GM11168 (cell line): ENCODE data around the gene VAMP7.
"Not testable (repeated sequence)": the region's sequence is repeated elsewhere in the genome, so short reads cannot be mapped to it uniquely, and the experiment has no call there.

Experiments used
- in situ Hi-C: fragments of 300-500 bp; cut with MboI; formaldehyde crosslinking; loops from one replicate; pipeline ENCODE4 v1.12.0; 2022; ENCODE audit warnings: low sequenced_read_pairs; ENCODE audit not compliant: unreplicated experiment

VAMP7 gene

DNA sequence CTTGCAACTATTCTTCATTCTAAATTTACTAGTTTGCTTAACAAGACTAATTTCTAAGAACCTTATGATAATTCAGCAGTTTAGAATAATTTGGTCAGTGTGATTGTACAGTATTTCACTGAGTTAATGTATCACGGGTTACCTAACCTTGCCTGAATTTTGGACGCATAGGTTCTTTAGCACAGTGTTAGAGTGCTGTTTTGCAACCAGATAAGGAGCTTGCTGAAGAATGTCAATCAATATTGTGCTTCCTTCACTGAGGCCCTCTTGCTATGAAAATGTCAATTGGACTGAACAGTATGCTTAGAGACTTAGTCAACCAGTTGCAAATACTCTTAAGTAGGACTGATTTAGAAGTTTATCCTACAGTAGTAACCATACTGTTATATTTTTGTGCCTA, 19.6 kb downstream of the VAMP7 start:
- in situ Hi-C loops, result no loop called here

DNA sequence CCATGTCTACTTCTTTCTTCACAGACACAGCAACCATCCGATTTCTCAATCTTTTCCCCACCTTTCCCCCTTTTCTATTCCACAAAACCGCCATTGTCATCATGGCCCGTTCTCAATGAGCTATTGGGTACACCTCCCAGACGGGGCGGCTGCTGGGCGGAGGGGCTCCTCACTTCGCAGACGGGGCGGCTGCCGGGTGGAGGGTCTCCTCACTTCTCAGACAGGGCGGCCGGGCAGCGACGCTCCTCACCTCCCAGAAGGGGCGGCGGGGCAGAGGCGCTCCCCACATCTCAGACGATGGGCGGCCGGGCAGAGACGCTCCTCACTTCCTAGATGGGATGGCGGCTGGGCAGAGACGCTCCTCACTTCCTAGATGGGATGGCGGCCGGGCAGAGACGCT, 26.5 kb downstream of the VAMP7 start:
- in situ Hi-C loops, result not testable (repeated sequence)

DNA sequence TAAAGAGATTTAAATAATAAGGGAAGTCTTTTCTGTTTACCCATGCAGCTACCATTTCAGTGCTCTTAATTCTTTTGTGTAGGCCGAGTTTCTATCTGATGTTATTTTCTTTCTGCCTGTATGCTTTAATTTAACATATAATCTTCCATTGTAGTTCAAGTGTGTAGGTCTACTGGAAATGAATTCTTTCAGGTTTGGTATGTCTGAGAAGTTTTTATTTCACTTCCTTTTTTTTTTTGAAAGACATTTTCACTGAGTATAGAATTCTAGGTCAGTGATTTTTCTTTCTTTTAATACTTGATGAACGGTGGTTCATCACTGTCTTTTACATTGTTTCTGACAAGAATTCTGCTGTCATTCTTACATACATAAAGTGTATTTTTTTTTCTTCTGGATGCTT, 42.1 kb downstream of the VAMP7 start:
- in situ Hi-C loops, result no loop called here

DNA sequence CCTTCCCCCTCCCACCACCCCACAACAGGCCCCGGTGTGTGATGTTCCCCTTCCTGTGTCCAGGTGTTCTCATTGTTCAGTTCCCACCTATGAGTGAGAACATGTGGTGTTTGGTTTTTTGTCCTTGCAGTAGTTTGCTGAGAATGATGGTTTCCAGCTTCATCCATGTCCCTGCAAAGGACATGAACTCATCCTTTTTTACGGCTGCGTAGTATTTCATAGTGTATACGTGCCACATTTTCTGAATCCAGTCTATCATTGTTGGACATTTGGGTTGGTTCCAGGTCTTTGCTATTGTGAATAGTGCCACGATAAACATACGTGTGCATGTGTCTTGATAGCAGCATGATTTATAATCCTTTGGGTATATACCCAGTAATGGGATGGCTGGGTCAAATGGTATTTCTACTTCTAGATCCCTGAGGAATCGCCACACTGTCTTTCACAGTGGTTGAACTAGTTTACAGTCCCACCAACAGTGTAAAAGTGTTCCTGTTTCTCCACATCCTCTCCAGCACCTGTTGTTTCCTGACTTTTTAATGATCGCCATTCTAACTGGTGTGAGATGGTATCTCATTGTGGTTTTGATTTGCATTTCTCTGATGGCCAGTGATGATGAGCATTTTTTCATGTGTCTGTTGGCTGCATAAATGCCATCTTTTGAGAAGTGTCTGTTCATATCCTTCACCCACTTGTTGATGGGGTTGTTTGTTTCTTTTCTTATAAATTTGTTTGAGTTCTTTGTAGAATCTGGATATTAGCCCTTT, 49.9 kb downstream of the VAMP7 start:
- in situ Hi-C loops, result not testable (repeated sequence)

DNA sequence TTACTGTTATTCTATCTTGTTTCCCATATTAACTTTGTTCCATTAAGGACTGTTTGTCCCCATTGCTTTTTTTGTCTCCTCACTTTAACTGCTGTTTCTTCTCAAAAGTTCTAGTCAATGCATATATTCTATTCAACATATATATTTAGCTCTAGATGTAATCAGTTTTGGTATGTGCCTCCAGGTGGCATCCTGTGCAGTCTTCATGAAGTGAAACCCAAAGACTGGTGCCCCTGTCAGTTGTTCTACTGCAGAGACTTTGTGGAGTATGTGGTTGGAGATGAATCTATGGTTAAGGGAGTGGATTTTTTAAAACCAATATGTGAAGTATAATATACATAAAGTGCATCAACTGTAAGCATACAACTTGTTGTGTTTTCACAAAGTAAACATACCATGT, 57.0 kb downstream of the VAMP7 start:
- in situ Hi-C loops, result no loop called here

DNA sequence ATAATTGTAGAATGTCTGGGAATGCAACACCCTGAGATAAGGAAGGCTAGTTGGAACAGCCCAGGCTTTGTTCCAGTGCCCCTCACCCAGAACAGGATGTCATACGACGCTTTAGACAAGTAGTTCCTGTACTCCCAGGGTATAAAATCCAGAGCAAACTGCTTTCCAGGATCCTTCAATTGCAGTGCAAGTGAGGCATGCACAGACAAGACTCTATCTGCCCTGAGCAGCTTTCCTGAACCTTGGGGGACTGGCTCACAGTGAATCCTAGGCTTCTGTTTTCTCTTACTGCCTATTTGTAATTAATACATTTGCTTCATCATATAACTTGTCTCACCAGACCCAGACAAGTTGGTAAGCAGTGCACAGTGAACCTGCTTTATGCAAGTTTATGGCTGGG, 68.0 kb downstream of the VAMP7 start:
- in situ Hi-C loops, result no loop called here

DNA sequence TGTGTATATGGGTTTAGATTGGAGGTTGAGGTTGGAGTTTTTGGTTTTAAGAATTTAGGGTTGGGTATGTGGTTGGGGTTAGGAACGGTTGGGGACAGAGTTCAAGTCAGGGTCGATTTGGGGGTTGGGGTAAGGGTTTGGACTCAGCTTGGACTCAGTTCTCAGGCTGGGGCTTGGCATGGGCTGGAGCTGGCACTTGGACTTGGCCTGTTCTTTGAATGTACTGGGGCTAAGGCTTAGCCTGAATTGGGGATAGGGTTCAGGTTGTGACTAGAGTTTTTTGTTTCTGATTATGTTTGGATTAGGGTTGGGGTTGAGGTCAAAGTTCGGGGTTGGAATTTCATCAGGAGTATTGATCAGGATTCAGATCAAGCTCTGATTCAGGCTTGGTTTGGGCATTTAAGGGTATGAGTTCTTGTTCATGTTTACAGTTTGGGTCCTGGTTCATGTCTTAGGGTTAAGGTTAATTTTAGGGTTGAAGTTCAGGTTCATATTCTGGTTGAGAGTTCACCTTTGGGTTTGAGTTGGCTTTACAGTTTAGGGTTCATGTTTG, 70.2 kb downstream of the VAMP7 start:
- in situ Hi-C loops, result no loop called here

DNA sequence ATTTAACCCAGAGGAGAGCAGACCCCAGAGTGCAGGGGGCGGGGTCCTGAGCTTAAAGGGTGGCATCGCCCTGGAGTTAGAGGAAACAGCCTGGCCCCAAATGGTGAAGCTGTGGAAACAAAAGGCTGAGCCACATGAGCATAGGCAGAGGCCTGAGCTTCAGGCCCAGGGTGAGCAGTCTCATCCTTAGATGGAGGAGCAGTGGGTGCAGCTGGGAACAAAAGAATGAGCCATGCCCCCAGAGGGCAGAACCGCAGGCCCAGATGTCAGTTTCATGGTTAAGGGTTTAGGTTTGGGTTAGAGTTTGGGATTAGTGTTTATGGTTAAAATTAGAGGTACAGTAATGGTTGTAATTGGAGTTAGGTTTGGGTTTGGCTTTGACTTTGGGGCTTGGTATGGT, 71.9 kb downstream of the VAMP7 start:
- in situ Hi-C loops, result no loop called here

DNA sequence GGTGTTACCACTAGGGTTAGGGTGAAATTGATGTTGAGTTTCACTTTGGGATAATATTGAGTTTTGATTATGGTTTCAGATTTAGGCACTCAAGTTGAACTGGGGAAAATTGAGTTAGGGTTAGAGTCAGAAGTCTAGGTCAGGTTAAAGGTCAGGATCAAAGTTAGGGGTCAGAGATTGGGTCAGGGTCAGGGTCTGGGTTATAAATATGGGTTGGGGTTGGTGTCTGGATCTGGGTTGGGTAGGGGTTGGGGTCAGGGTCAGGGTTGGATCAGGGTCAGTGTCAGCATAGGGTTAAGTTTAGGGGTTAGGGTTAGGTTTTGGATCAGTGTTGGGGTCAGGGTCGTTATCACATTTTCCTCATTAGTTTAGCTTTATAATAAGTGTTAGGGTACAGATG, 73.6 kb downstream of the VAMP7 start:
- in situ Hi-C loops, result no loop called here

DNA sequence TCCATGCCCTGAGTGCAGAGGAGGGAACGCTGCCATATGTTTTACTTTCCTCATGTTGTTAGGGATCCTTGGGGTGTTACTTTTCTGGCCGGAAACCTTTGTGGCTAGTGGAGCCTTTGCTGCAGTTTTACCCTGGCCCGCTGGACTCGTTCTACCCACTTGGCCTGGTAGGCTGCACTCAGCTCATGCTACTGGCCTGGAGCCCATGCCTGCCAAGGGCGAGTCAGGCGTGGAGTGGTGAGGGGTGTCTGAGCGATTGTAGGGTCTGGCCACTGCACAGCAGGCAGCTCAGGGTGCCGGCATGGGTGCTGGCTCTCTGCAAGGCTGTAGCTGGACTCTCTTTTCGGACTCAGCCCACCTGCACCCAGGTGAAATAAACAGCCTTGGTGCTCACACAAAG, 75.0 kb downstream of the VAMP7 start:
- in situ Hi-C loops, result no loop called here

DNA sequence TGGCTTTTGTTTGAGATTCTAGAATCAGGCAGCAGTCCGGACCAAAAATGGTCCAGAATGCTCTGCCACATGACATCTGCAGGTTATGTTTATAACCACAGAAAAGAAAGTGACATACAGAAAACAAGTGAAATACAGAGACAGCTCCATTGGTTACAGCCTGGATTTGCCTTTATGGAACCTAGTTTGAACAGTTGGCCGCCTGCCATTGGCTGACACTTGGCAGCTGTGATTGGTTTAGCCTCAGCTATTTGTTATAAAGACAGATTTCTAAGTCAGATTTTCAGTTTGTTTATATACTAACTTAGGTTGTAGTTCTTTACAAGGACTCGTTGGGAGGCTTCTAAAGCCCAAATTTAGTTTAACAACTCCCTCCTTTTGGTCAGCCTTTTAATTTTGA, 75.5 kb downstream of the VAMP7 start:
- in situ Hi-C loops, result no loop called here

DNA sequence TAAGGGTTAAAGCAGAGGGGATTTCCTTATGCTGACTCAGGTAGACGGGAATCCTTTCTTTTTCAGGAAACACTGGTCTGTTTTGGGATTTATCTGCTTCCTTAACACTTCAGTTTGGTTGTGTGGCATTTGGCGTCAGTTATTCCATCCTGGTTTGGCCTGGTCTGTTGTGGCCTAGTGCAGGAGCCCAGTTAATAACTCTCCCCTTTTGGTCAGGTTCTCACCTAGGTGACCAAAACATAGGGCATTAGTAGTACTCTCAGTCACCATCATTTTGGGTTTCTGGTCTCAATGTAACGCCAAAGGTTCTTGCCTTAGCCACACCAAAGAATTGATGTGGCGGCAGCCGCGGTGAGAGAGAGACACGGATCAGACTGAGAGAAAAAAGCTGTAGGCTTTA, 76.7 kb downstream of the VAMP7 start:
- in situ Hi-C loops, result no loop called here

DNA sequence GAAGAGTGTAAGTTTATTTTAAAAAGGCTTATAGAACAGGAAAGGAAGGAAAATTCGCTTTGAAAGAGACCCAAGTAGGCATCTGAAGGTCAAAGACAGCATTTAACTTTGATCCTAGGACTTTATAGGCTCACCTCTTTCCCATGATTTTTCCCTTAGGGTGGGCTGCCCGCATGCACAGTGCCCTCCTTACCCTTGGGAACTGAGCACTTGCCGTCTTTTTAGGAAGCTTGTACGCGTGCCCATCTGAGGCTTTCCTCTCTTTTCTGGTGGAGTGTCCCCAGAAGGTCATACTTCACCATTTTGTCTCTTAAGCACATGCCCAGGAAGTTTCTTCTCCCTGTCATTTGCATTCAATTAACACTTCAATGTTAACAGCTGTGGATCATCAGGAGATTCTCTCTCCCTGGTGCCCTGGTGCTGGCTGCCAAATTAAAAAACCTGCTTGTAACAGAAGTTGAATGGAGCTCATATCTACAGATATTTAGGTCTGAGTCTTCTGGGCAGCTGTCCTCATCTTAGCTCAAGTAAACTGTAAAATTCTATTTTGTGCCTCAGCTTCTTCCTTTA, 78.0 kb downstream of the VAMP7 start:
- in situ Hi-C loops, result no loop called here

DNA sequence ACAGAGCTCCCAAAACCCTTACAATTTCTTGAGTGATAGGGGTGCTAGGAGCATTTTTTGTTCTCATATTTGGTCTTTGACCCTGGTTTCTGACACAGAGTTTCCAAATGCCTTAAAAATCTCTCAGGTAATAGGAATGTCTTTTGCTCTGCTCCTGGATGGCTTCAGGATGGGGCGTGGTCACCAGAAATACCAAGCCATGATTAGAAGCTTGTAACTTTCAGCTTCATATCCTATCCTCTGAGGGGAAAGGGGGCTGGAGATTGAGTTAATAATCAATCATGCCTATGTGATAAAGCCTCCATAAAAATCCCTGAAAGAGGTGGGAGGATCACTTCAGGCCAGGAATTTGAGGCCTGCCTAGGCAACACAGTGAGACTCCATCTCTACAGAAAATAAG, 81.8 kb downstream of the VAMP7 start:
- in situ Hi-C loops, result no loop called here

DNA sequence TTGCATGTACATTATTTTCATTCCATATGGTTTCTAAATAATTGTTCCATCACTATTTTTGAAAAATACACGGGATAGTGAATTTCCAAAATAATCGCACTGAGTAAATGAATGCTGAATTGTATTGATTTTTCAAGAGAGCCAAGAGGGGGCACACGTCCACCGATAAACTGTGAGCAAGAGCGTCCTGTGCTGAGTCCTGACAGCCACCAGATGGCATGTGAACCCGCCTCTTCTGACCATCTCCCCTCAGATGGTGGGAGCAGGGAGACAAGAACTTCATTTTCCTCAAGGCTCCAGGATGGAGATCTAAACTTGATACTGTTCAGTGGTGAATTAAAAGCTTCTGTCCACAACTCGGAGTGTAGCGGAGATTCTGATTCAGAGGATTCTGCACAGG, 85.7 kb downstream of the VAMP7 start:
- in situ Hi-C loops, result no loop called here

DNA sequence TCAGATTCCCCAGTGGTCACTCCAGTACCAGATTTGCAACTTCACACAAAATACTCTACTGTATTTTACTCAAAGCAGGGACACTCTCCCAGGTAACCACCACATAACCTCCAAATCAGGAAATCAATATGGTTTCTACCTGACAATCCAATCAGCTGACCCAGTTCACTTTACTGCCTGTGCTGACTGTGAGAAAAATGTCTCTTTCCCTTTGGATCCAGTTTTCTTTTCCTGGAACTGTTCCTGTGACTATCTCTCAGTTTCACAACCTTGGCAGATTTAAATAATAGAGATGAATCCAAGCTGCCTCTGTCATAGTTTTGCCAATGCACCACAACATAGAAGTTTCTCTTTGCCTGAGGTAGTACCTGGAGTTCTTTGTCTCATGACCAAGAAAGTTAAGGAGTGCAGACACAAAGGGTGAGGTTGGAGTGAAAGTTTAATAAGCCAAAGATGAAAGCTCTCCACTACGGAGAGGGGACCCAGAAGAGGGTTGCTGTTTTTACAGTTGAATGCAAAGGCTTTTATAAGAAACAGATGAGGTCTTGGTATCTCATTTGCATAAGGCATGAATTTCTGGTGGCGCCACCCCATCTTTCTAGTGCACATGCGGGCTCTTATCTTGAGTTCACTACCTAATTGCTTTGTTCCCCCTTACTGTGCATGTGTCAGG, 86.6 kb downstream of the VAMP7 start:
- in situ Hi-C loops, result no loop called here

DNA sequence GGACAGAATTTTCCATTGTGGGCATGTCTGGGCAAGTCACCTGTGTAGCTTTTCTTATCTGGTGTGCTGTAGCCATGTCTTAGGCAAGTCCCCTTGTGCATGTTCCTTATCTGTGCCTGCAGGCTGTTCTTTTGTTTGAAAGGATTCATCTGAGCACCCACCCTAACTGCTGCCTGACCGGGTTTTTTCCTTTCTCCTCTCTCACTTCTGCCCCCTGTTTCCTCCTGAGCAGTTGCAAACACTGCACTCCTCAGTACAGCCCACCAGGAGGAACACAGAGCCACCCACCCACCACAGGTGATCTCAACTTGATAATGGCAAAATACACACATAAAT, 87.1 kb downstream of the VAMP7 start:
- in situ Hi-C loops, result no loop called here

DNA sequence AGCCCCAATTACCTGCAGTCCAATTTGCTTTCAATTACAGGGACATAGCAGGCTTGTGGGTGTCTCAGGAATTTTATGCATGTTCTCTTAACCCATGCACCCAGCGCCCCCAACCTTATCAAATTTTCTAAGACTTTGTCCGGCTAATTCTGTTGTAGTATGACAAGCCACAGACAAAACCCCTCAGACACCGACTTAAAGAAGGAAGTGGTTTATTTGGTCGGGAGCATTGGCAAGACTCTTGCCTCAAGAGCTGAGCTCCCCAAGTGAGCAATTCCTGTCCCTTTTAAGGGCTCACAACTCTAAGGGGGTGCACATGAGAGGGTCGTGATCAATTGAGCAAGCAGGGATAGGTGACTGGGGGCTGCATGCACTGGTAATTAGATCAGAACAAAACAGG, 87.6 kb downstream of the VAMP7 start:
- in situ Hi-C loops, result no loop called here

DNA sequence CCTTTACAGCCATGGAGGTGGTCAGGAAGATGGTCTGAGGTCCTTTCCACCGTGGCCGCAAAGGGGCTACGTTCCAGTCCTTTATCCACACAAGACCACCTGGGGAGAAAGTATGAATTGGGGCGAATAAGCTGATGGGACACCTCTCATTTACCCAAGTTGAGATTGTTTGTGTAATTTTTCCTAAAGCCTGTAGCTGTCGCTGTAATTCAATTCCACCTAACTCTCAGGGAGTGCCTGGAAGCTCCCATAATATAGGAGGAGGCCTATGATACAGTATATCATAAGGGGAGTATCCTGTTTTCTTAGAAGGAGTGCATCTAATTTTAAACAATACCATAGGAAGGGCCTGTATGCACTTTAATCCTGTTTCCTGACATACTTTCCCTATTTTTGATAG, 90.5 kb downstream of the VAMP7 start:
- in situ Hi-C loops, result not testable (repeated sequence)

DNA sequence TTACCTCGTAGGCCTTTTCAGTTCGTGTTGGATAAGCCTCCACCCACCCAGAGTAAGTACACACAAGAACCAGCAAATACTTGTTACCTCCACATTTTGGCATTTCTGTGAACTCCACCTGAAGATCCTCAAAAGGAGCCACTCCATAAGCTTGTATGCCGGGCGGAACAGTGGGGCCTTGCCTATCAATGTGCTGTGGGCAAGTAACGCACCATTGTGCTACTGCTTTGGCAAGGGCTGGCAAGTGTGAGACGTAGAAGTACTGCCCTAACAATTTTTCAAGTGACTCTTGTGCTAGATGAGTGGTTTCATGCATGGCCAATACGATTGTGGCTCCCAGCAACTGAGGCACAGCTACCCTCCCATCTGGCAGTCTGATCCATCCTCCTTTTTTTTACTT, 91.1 kb downstream of the VAMP7 start:
- in situ Hi-C loops, result not testable (repeated sequence)

DNA sequence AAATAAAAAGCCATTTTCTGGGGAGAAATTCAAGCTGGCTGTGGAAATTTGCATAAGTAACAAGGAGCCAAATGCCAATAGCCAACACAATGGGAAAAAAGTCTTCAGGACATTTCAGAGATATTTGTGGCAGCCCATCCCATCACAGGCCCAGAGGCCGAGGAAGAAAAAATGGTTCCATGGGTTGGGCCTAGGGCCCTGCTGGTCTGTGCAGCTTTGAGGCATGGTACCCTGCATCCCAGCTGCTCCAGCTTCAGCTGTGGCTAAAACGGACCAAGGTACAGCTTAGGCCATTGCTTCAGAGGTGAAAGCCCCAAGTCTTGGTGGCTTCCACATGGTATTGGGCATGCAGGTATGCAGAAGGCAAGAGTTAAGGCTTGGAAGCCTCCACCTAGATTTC, 102.2 kb downstream of the VAMP7 start:
- in situ Hi-C loops, result no loop called here

DNA sequence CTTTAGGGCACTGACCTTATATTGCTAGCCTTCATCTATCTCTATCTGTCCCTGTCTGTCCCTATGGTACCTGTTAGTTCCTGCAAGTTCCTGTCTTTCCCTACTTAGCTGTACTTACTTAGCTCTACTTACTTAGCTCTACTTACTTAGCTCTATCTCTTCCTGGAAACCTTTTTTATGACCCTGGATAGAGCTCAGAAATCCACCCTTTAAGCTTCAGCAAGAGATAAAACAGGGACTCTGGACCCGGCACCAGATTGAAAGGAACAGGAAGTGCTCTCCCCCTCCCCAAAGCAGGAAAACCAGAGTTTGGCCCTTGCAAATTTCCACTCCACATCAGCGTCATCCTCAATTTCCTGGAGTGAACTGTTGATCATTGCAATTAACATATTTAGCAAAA, 104.1 kb downstream of the VAMP7 start:
- in situ Hi-C loops, result no loop called here
